ENCODE results near the gene TCFL5. TPM values are rescaled to one million over a fixed set of nuclear protein-coding genes. Genes with fewer than 3 reads are reported as not detected.

TCFL5 gene
- total RNA-seq, 1 donor, result 23.7 TPM

- TF ChIP-seq CTCF (IDR thresholded peaks at IDR 0.05; ENCODE audit: insufficient read depth, low read length), result no peak
- no peak overlapping the region for H3K4me3 ChIP-seq (ENCODE audit: low read depth, low read length)
- DNase-seq (ENCODE audit: low read depth), result no peak
Observed at GRCh38 chr20:62830251-62830650, 31.4 kb downstream of the TCFL5 start.

GRCh38 chr20:62829231-62830230, 32.1 kb downstream of the TCFL5 start:
- no peak for TF ChIP-seq CTCF (IDR thresholded peaks at IDR 0.05; ENCODE audit: insufficient read depth, low read length)
- no peak overlapping the region for H3K4me3 ChIP-seq (ENCODE audit: low read depth, low read length)
- no peak for DNase-seq (ENCODE audit: low read depth)

- no peak for TF ChIP-seq CTCF (IDR thresholded peaks at IDR 0.05; ENCODE audit: insufficient read depth, low read length)
- no peak for DNase-seq (ENCODE audit: low read depth)
- H3K4me3 ChIP-seq (ENCODE audit: low read depth, low read length), result no peak overlapping the region
Observed at GRCh38 chr20:62828511-62829230, 33.0 kb downstream of the TCFL5 start.

GRCh38 chr20:62828051-62828450, 33.6 kb downstream of the TCFL5 start:
- no peak for DNase-seq (ENCODE audit: low read depth)
- TF ChIP-seq CTCF (IDR thresholded peaks at IDR 0.05; ENCODE audit: insufficient read depth, low read length), result no peak
- no peak overlapping the region for H3K4me3 ChIP-seq (ENCODE audit: low read depth, low read length)

- no peak overlapping the region for H3K4me3 ChIP-seq (ENCODE audit: low read depth, low read length)
- DNase-seq (ENCODE audit: low read depth), result no peak
- no peak for TF ChIP-seq CTCF (IDR thresholded peaks at IDR 0.05; ENCODE audit: insufficient read depth, low read length)
Observed at GRCh38 chr20:62827311-62828038, 34.1 kb downstream of the TCFL5 start.

GRCh38 chr20:62826646-62827310, 34.8 kb downstream of the TCFL5 start:
- no peak overlapping the region for H3K4me3 ChIP-seq (ENCODE audit: low read depth, low read length)
- TF ChIP-seq CTCF (IDR thresholded peaks at IDR 0.05; ENCODE audit: insufficient read depth, low read length), result no peak
- no peak for DNase-seq (ENCODE audit: low read depth)

Data from fibroblast of the aortic adventitia (primary cell).